ENCODE results near the gene PARD3B. TPM values are rescaled to one million over a fixed set of nuclear protein-coding genes. Genes with fewer than 3 reads are reported as not detected.

Gene PARD3B
- total and polyA plus RNA-seq, 2 of the 13 experiments (the other 11 are each of a cell fraction or from before 2014, with no cell fraction given): 0.71 to 2.3 TPM

GRCh38 chr2:204713211-204713610 is 167.9 kb downstream of the PARD3B start (continued):
- no peak for TF ChIP-seq JUNB (CRISPR knock-in tag; IDR thresholded peaks at IDR 0.05; ENCODE audit: borderline replicate concordance)
- TF ChIP-seq AHR (CRISPR knock-in tag; IDR thresholded peaks at IDR 0.05): no peak
- no peak for TF ChIP-seq ZFP36L1 (CRISPR knock-in tag; IDR thresholded peaks at IDR 0.05)
- no peak for TF ChIP-seq NONO (IDR thresholded peaks at IDR 0.05)
- TF ChIP-seq NONO (CRISPR knock-in tag; conservative IDR thresholded peaks at IDR 0.05): no peak
- no peak for TF ChIP-seq KLF12 (CRISPR knock-in tag; IDR thresholded peaks at IDR 0.05; ENCODE audit: borderline replicate concordance)
- TF ChIP-seq XRCC5 (optimal IDR thresholded peaks at IDR 0.05; ENCODE audit: low read length): no peak

- TF ChIP-seq EEA1 (CRISPR knock-in tag; IDR thresholded peaks at IDR 0.05; ENCODE audit: borderline replicate concordance) (no peak), ZBTB3 (CRISPR knock-in tag; IDR thresholded peaks at IDR 0.05; ENCODE audit: borderline replicate concordance, low read depth) (no peak), BCL6 (CRISPR knock-in tag; IDR thresholded peaks at IDR 0.05) (no peak), MAFK (conservative IDR thresholded peaks at IDR 0.05 in 1 of 2, IDR thresholded peaks at IDR 0.05 in 1 of 2; ENCODE audit: low read length in 2 of 2) (0 out of 4 replicates have a peak, but pooled peaks of 1 of the 2 experiments have one; percentile 14)
- H3K27ac ChIP-seq (ENCODE audit: extremely low read length, insufficient read depth, low read length): no peak overlapping the region
- in situ Hi-C loops (cut with HindIII; ENCODE audit: extremely low pct_ligation_motif_present, low pct_unique_long_range_greater_than_20kb): no loop called here
- H3K4me3 ChIP-seq (replicated peaks in 1 of 3; ENCODE audit: insufficient read depth in 1 of 3, low read depth in 2 of 3, low read length in 3 of 3): no peak overlapping the region
- ATAC-seq (no peak), FAIRE-seq (no peak), DNase-seq (ENCODE audit: low spot score) (no peak)
- intact Hi-C loops (cut with micrococcal nuclease; ENCODE audit: unreplicated experiment): no loop called here
- no peaks in the 10 kb centered on the region for H3K4me1 ChIP-seq (ENCODE audit: insufficient read depth, low read length)
- no peaks in the 10 kb centered on the region for H3K79me2 ChIP-seq (ENCODE audit: insufficient read depth, low read length)
- H3K36me3 ChIP-seq (replicated peaks in 1 of 2; ENCODE audit: control insufficient read depth in 1 of 2, insufficient read depth in 2 of 2, low read length in 2 of 2): no peaks in the 10 kb centered on the region
- ChIA-PET CTCF (ENCODE audit: low intra/inter-chr PET ratio, low total read pairs) (no interaction called here), POLR2A (no interaction called here)
- H3K9me3 ChIP-seq (ENCODE audit: low read length): peaks cover 59% of the 10 kb centered on the region
- no peak overlapping the region for H3K4me2 ChIP-seq (ENCODE audit: low read depth, low read length)
- BruUV-seq (replicated peaks): no TSS peak
- no peak overlapping the region for H3K9ac ChIP-seq (ENCODE audit: insufficient read depth, low read depth, low read length)
- no peak overlapping the region for H2AFZ ChIP-seq (ENCODE audit: low read length)
- whole genome bisulfite sequencing (ENCODE audit: low lambda C conversion rate): 41% methylated on average over 2 of the region's 2 CpGs
- H3K27me3 ChIP-seq (ENCODE audit: control insufficient read depth in 1 of 2, insufficient read depth in 2 of 2, low read length in 2 of 2): no peaks in the 10 kb centered on the region
- H4K20me1 ChIP-seq (ENCODE audit: insufficient read depth, low read length): no peaks in the 10 kb centered on the region
Observed at GRCh38 chr2:204715361-204715760, 170.1 kb downstream of the PARD3B start.

Measured in HepG2 (cell line).